Eye (tissue), 1 donor: ENCODE results near the gene ATP10A.

ENCODE experiments used
- DNase-seq: peaks from one replicate; pipeline ENCODE4 v3.0.0-alpha.2; 2015

The ATP10A gene

GRCh38 chr15:25715536-25716413, 147.4 kb downstream of the ATP10A start:
- no peak for DNase-seq

DNA sequence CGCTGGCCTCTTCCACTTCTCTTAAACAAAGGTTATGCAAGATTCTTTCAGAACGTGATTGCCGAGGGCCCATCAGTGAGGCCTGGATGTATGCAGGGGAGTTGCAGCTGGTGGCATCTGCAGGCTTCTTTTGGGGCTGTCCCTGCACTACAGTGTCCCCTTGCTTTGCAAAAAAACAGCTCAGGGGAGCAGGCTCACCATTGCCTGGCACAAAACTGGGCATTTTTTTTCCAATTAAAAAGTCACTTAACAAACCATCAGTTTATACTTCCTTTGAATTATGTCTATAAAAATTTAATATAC, 148.6 kb downstream of the ATP10A start:
- no peak for DNase-seq

- DNase-seq = no peak
These were observed 149.2 kb downstream of the ATP10A start for GRCh38 chr15:25713736-25714537.

GRCh38 chr15:25712961-25713355, 150.2 kb downstream of the ATP10A start:
- DNase-seq = no peak

- no peak for DNase-seq
These were observed 150.8 kb downstream of the ATP10A start for GRCh38 chr15:25712192-25712960.

DNA sequence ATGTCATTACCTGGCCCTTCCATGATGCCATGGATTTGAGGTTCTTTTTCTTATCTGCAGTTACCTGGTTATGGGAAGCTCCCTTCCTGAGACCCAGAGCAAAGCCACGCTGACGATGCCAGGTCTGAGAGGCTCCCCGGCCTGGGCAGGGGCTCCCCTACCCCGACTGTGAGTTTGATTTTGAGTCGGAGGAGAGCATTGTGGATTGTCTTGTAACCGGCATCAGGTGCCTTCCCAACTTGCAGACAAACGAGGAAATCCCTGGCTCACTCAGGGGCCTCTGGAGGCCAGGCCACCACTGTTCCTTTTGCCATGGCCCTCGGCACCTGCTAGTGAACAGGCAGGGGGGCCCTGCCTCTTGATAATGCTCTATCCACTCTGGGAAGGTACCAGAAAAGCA, 151.4 kb downstream of the ATP10A start:
- DNase-seq = no peak

DNA sequence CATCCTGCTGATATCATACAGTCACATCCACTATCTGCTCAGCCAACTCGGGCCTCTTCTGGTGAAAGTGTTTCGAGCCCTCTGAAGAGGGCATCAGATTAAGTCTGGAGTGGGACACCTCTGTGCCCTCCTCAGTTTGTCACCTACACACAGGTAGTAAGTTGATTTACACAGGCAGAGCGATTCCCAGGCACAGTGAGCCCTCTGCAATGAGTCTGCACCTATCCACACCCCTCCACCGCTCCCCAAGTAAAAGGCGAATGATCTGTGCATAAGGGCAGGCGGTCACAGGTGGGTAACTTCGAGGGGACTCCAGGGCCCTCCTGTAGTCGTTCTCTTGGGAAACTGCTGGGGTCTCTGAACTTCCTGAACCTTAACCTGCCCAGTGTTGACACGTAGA, 152.0 kb downstream of the ATP10A start:
- DNase-seq = no peak

GRCh38 chr15:25710184-25710583, 152.9 kb downstream of the ATP10A start:
- DNase-seq = peak; percentile 39

DNA sequence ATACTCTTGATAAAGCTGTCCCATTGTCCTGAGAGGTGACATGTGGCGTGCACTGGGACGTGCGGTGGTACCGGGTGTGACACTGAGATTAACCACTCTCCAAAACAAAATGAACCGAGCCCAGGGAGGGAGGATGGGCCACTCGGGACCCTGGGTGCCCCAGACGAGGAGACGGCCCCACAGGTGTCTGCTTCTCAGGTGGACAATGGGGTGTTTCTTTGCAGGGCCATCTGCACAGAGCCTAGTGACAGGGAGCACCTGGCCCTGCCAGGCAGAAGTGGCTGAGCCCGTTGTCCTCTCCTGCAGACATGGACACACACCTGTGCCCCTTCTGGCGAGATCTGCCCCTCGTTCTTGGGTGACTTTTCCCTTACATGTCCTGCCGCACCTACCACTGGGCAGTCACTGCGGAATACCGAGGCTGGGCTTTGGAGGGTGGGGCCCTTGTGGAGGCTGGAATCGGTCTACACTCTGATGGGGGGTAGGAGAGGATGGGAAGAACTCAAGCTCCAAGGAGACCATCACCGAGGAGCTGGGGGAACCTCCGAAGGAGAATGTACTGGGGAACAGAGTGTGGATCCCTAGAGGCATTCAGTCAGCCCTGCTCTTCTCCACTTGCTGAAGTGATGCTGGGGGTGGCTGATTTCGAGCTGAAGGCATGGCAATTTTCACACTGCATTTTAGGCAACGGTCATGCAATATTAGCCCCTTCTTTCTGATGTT, 153.5 kb downstream of the ATP10A start:
- no peak for DNase-seq

DNA sequence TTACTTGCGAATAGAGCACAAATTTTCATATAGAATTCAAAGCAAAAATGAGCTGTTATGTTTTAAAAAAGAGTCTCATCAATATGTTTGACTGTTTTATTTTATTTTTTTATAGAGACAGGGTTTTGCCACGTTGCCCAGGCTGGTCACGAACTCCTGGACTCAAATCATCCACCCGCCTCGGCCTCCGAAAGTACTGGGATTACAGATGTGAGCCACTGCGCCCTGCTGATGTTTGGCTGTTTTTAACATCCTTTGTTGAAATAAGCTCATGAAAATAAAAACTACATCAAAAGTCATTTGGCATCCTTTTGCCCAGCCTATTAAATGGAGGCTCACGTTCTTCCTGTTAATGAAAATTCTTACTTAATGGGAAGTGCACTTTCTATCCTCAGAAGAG, 154.7 kb downstream of the ATP10A start:
- no peak for DNase-seq

DNA sequence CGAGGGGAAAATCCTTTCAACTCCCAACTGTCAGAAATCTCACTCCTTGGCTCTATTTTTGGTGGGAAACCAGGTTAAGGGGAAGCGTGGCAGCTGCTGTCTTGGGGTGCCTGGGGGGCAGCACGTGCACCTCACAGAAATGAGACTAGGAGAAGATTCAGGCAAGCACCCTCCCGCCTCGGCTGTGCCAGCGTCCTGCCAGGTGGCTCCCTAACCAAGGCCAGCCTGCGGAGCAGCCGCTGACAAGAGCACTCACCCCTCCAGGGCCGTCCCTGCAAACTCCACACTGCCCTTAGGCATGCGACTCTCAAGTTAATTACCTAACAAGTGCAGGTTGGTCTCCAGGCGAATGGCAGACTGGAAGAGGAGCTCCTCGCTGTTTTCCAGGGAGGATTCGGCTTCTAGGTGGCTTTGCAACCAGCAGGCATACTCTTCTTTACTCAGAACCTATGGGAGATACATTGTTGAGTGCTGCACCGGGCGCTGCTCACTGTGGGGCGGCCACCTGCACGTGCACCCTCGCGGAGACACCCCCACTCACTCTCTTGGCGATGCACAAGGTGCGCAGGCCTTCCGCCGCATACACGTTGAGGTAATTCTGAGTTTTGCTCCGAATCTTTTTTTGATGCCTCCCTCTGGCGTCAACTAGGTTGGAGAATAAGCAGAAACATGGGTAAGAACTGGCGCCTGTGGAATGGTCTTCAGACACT, 155.3 kb downstream of the ATP10A start:
- DNase-seq = no peak

DNA sequence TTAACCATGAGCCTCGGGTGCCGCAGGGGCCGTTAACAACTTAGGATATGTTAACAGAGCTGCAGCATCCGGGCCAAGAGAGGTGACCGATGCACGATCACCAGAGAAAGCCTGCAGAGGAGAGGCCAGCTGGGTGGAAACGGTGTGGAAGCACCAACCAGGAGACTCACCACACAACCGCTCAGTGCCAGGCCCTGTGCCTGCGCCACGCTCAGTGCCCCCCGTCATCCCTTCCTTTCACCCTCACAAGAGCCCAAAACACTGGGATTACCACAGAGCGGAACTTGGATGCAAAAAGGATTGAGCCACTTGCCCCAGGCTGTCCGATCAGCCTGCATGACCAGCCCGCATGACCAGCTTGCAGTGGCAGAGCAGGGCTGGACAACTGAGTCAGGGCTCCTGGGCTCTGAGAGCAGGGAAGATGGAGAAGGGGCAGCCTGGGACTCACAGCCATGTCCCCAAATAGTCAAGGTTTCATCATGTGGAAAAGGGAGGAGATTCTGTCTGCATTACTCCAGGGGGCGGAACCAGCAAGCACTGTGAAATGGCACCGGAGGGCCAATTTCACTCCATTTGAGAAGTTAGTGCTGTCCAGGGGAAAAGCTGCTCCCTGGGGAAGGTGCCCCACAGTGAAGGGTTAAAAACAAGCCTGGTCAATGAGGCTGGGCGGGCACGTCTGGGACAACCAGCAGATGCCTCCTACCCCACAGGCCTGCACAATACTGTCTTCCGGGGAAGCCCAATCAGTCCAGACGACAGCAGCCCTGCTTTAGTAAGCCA, 156.8 kb downstream of the ATP10A start:
- DNase-seq = no peak

GRCh38 chr15:25705433-25706115, 157.6 kb downstream of the ATP10A start:
- DNase-seq = no peak

- DNase-seq = no peak
These were observed 159.4 kb downstream of the ATP10A start for GRCh38 chr15:25703726-25704125.

- DNase-seq = no peak
These were observed 161.2 kb downstream of the ATP10A start for GRCh38 chr15:25701721-25702465.

DNA sequence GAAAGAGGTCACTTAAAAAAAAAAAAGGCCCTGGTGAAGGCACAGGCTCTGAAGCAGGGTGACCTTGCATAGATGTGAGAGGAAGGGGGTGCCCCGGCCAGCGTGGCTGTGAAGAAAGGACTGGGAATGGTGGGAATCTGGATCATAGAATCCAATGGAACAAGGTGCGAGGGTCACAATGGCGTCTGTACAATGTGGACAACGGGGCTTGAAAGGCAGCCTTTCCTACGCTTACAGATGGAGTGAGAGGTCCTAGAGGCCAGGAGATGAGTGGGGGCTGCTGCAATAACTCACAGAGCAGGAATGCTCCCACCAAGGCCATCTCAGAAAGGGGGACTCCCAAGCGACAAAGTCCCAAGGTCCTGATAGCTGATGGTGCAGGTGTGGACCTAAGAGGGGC, 162.2 kb downstream of the ATP10A start:
- no peak for DNase-seq

DNA sequence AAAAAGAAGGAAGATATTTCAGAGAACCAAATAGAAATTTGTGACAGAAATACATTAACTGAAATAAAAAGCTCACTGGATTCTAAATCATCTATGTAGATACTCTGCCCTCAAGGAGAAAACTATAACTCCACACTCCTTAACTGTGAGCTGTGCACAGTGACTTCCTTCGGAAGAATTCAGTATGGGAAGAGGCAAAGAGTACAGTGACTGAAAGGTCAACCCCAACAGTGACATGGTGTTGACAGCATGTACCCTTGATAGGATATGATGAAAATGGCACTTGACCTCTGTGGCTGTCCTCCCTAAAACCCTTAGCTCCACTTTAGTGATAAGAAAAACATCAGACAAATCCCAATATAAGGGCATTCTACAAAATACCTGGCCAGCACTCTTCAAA, 165.5 kb downstream of the ATP10A start:
- DNase-seq = no peak

GRCh38 chr15:25695875-25696760, 167.0 kb downstream of the ATP10A start:
- peak; percentile 45 for DNase-seq

- no peak for DNase-seq
These were observed 168.3 kb downstream of the ATP10A start for GRCh38 chr15:25694823-25695312.
